Panc1 (cell line): Measurements from ENCODE around the gene LDLRAD4. TPM values are rescaled to one million over a fixed set of nuclear protein-coding genes. Genes with fewer than 3 reads are reported as not detected.

Experiments
- ATAC-seq: fragments of 200-7000 bp; cut with Tn5 transposase; 2 replicates; pipeline ENCODE4 v1.9.1; 2020; ENCODE audit warnings: mild to moderate bottlenecking, moderate library complexity
- BruUV-seq: library from RNA; stranded (reverse); fragments of 400-500 nt; replicated peaks from 2 replicates; lab custom pipeline; 2021; lab: Mats Ljungman, UMichigan
- CTCF ChIA-PET: fragments of 300-600 bp; sonication (Branson Sonifier 250); formaldehyde crosslinking; loops from one replicate; lab custom pipeline; 2022; ENCODE audit warnings: antibody characterized with exemption; lab: Charles Lee
- POLR2A ChIA-PET: fragments of 300-600 bp; sonication (Branson Sonifier 250); formaldehyde crosslinking; loops from one replicate; lab custom pipeline; 2022; ENCODE audit warnings: antibody characterized with exemption; lab: Charles Lee
- DNase-seq: peaks from one replicate; pipeline ENCODE4 v3.0.0-alpha.2; 2010; ENCODE audit warnings: low read depth, low spot score
- H3K27ac ChIP-seq: 2 replicates; pipeline ENCODE4 v1.5.1; 2011; ENCODE audit warnings: mild to moderate bottlenecking, low read length, inconsistent platforms
- H3K27me3 ChIP-seq: fragments of 200-500 bp; sonication (Bioruptor generic); 2 replicates; pipeline ENCODE4 v1.6.0; 2014; ENCODE audit warnings: low read length, inconsistent platforms; ENCODE audit not compliant: control insufficient read depth, insufficient read depth
- H3K36me3 ChIP-seq: fragments of 200-500 bp; sonication (Bioruptor generic); 2 replicates; pipeline ENCODE4 v1.5.1; 2014; ENCODE audit warnings: inconsistent platforms, mild to moderate bottlenecking, low read length, moderate library complexity; ENCODE audit not compliant: control insufficient read depth, insufficient read depth
- H3K4me1 ChIP-seq: 2 replicates; pipeline ENCODE4 v1.5.1; 2011; ENCODE audit warnings: inconsistent platforms, mild to moderate bottlenecking, low read length, moderate library complexity; ENCODE audit not compliant: control insufficient read depth, insufficient read depth
- H3K4me3 ChIP-seq, 2 experiments: 2 replicates each; pipeline ENCODE4 v1.5.1; 2011 to 2012; ENCODE audit warnings: low read depth in 2 of 2, low read length in 2 of 2, mild to moderate bottlenecking in 2 of 2, inconsistent platforms in 1 of 2, moderate library complexity in 1 of 2
- H3K9me3 ChIP-seq: fragments of 200-500 bp; sonication (Bioruptor generic); 2 replicates; pipeline ENCODE4 v1.5.1; 2014; ENCODE audit warnings: low read depth, mild to moderate bottlenecking, inconsistent platforms, low read length, moderate library complexity; ENCODE audit not compliant: control insufficient read depth, insufficient read depth
- CTCF ChIP-seq: fragments of 450-650 bp; IDR thresholded peaks from 2 replicates; pipeline ENCODE4 v1.5.1; 2017; ENCODE audit warnings: mild to moderate bottlenecking
- POLR2AphosphoS5 ChIP-seq: IDR thresholded peaks from 2 replicates; pipeline ENCODE4 v1.6.1; 2012; ENCODE audit warnings: mild to moderate bottlenecking, low read depth, low read length, moderate library complexity
- REST ChIP-seq, 2 experiments: IDR thresholded peaks; 2 replicates each; pipeline ENCODE4 v1.6.1; 2011 to 2012; ENCODE audit warnings: low read depth in 2 of 2, control low read depth in 1 of 2, low read length in 1 of 2, mild to moderate bottlenecking in 1 of 2, moderate library complexity in 1 of 2; ENCODE audit not compliant: insufficient read depth in 1 of 2
- SIN3A ChIP-seq: IDR thresholded peaks from 2 replicates; pipeline ENCODE4 v1.6.1; 2012; ENCODE audit warnings: low read depth, mild to moderate bottlenecking, low read length, moderate library complexity, borderline replicate concordance; ENCODE audit not compliant: insufficient read depth
- TCF7L2 ChIP-seq: IDR thresholded peaks from 2 replicates; pipeline ENCODE4 v1.6.1; 2011; ENCODE audit warnings: mild to moderate bottlenecking, low read depth, low read length, inconsistent platforms
- in situ Hi-C: cut with HindIII; loops from 2 replicates; pipeline ENCODE4 v1.10.0; 2016; ENCODE audit warnings: low sequenced_read_pairs, low pct_unique_long_range_greater_than_20kb
- intact Hi-C: fragments of 100-400 bp; cut with micrococcal nuclease; formaldehyde crosslinking; loops from one replicate; pipeline ENCODE4 v1.10.0; 2022; ENCODE audit not compliant: unreplicated experiment
- total RNA-seq: library from RNA; stranded (reverse); gene quantifications from one replicate; pipeline ENCODE4 v1.2.1, GENCODE V29; 2021; ENCODE audit not compliant: unreplicated experiment

Gene LDLRAD4
- total RNA-seq, 1 experiment from 2014 or later, result 0.28 TPM

- H3K27me3 ChIP-seq, result peaks cover 23% of the 10 kb centered on the region
- no peaks in the 10 kb centered on the region for H3K9me3 ChIP-seq
- no peak overlapping the region for H3K4me3 ChIP-seq
- no peaks in the 10 kb centered on the region for H3K36me3 ChIP-seq
- ChIA-PET POLR2A (no interaction called here), CTCF (no interaction called here)
- H3K27ac ChIP-seq, result no peak overlapping the region
- intact Hi-C loops, result no loop called here
- DNase-seq (no peak), ATAC-seq (no peak)
- peaks cover 3% of the 10 kb centered on the region for H3K4me1 ChIP-seq
- BruUV-seq, result no TSS peak
- TF ChIP-seq POLR2AphosphoS5 (no peak), REST (IDR thresholded peaks at IDR 0.05; ENCODE audit: insufficient read depth in 1 of 2, low read depth in 2 of 2, low read length in 1 of 2) (no peak), SIN3A (no peak), CTCF (no peak), TCF7L2 (no peak)
- in situ Hi-C loops, result no loop called here
These were observed 1.9 kb downstream of the LDLRAD4 start for GRCh38 chr18:13220361-13220991.

- CTCF ChIA-PET, result no interaction called here
- Histone ChIP-seq H3K36me3 (no peaks in the 10 kb centered on the region), H3K27me3 (peaks cover 15% of the 10 kb centered on the region), H3K27ac (no peak overlapping the region), H3K4me3 (no peak overlapping the region), H3K4me1 (peaks cover 3% of the 10 kb centered on the region; the same call in 1 of the 2 replicates), H3K9me3 (no peaks in the 10 kb centered on the region)
- in situ Hi-C loops, result no loop called here
- DNase-seq (no peak), ATAC-seq (no peak)
- no TSS peak for BruUV-seq
- POLR2A ChIA-PET, result interaction anchor here (0.7 kb wide), 1 partner anchor 10 kb away, joined by 3 read pairs; no protein-coding TSS in a partner anchor
- TF ChIP-seq SIN3A, result no peak
- no peak for TF ChIP-seq POLR2AphosphoS5
- TF ChIP-seq CTCF, result no peak
- TF ChIP-seq TCF7L2, result no peak
- no peak for TF ChIP-seq REST (IDR thresholded peaks at IDR 0.05; ENCODE audit: insufficient read depth in 1 of 2, low read depth in 2 of 2, low read length in 1 of 2)
- intact Hi-C loops, result no loop called here
These were observed 3.6 kb downstream of the LDLRAD4 start for GRCh38 chr18:13221869-13222855.
